Left lung (tissue), 10 donors: ENCODE measurements around the gene MGAT5. TPM values are rescaled to one million over a fixed set of nuclear protein-coding genes. Genes with fewer than 3 reads are reported as not detected.

ENCODE experiments used
- ATAC-seq: fragments of 200-7000 bp; cut with Tn5 transposase; one replicate; pipeline ENCODE4 v1.9.1; 2020; ENCODE audit warnings: moderate library complexity
- DNase-seq, 4 donors: peaks; one replicate each; pipeline ENCODE4 v3.0.0-alpha.2; 2013 to 2020
- H3K27ac ChIP-seq, 2 donors: fragments of 200-600 bp; sonication (generic) in 1 of 2; one replicate each; pipeline versions ENCODE4 v1.5.0 to v1.8.0; 2020 to 2021
- H3K27me3 ChIP-seq, 2 donors: fragments of 200-600 bp; sonication (generic) in 1 of 2; one replicate each; pipeline versions ENCODE4 v1.5.0 to v1.8.0; 2020 to 2021
- H3K36me3 ChIP-seq, 2 donors: fragments of 200-600 bp; sonication (generic) in 1 of 2; one replicate each; pipeline versions ENCODE4 v1.5.0 to v1.8.0; 2020 to 2021
- H3K4me1 ChIP-seq, 2 donors: fragments of 200-600 bp; one replicate each; pipeline ENCODE4 v1.8.0; 2021
- H3K4me3 ChIP-seq, 2 donors: fragments of 200-600 bp; sonication (generic) in 1 of 2; one replicate each; pipeline versions ENCODE4 v1.5.0 to v1.8.0; 2020 to 2021; ENCODE audit warnings: mild to moderate bottlenecking in 1 of 2
- H3K9me3 ChIP-seq, 2 donors: fragments of 200-600 bp; sonication (generic) in 1 of 2; one replicate each; pipeline versions ENCODE4 v1.5.0 to v1.8.0; 2020 to 2021
- intact Hi-C, 2 donors: fragments of 100-400 bp; cut with DNase I; formaldehyde crosslinking; loops; one replicate each; pipeline versions ENCODE4 v1.11.2 to v1.14.2; 2022
- polyA plus RNA-seq, 6 donors: library from polyadenylated mRNA; unstranded; fragments of 120-200 nt; gene quantifications; one replicate each; pipeline ENCODE4 v1.2.1, GENCODE V29; 2013; ENCODE audit not compliant: insufficient read length in 6 of 6
- total RNA-seq, 2 donors: library from RNA; stranded (reverse); fragmentation: NEBNext Ultra II Directional; extraction: Animal tissue kit (Norgen Biotek cat#: 25700); gene quantifications; one replicate each; pipeline ENCODE4 v1.2.1, GENCODE V29; 2021
- TF ChIP-seq, protein P1 (sequence below), 2 donors: fragments of 200-600 bp; sonication (generic) in 1 of 2; IDR thresholded peaks; one replicate each; pipeline versions ENCODE4 v1.5.0 to v1.8.0; 2021; ENCODE audit warnings: antibody characterized with exemption in 2 of 2
- donor health status: DM: no; HTN: yes; CAD: no.
- donor health status: DM: no; HTN: no; CAD: no.

MGAT5 gene
- total and polyA plus RNA-seq, 8 donors = 24.5 to 57.0 (median 28.1) TPM

- no peaks in the 10 kb centered on the region for H3K9me3 ChIP-seq
- no peak overlapping the region for H3K27ac ChIP-seq
- H3K27me3 ChIP-seq = no peaks in the 10 kb centered on the region
- intact Hi-C loops = no loop called here
- H3K36me3 ChIP-seq = peaks cover 0 to 27% of the 10 kb centered on the region in 2 donors
- DNase-seq (no peak), ATAC-seq (no peak)
- no peaks in the 10 kb centered on the region for H3K4me1 ChIP-seq
- H3K4me3 ChIP-seq = no peak overlapping the region
- TF ChIP-seq, protein P1, sequence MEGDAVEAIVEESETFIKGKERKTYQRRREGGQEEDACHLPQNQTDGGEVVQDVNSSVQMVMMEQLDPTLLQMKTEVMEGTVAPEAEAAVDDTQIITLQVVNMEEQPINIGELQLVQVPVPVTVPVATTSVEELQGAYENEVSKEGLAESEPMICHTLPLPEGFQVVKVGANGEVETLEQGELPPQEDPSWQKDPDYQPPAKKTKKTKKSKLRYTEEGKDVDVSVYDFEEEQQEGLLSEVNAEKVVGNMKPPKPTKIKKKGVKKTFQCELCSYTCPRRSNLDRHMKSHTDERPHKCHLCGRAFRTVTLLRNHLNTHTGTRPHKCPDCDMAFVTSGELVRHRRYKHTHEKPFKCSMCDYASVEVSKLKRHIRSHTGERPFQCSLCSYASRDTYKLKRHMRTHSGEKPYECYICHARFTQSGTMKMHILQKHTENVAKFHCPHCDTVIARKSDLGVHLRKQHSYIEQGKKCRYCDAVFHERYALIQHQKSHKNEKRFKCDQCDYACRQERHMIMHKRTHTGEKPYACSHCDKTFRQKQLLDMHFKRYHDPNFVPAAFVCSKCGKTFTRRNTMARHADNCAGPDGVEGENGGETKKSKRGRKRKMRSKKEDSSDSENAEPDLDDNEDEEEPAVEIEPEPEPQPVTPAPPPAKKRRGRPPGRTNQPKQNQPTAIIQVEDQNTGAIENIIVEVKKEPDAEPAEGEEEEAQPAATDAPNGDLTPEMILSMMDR (IDR thresholded peaks at IDR 0.05) = no peak
Observed at GRCh38 chr2:134420259-134420658, 166.4 kb downstream of the MGAT5 start.

DNA sequence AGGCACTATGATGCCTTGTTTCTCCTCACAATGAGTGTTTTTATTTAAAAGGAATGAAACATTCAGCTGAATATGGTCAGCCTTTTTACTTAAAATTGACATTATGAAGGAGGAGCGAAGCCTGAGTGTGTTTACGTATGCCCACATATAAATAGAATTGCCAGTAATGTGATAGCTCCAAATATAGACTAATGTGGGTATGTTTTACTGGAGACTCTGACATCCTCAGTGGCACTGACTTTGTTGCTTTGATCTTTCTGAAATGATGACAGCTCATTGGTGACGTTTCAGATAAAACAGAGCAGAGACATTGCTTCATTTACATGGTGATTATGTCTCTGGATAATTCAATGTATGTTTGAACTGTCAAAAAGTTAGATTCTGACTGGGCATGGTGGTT is 167.0 kb downstream of the MGAT5 start:
- no peaks in the 10 kb centered on the region for H3K4me1 ChIP-seq
- peaks cover 0 to 27% of the 10 kb centered on the region in 2 donors for H3K36me3 ChIP-seq
- no peaks in the 10 kb centered on the region for H3K9me3 ChIP-seq
- no peaks in the 10 kb centered on the region for H3K27me3 ChIP-seq
- DNase-seq = no peak
- no peak overlapping the region for H3K4me3 ChIP-seq
- intact Hi-C loops = no loop called here
- no peak overlapping the region for H3K27ac ChIP-seq
- TF ChIP-seq, protein P1 (IDR thresholded peaks at IDR 0.05) = no peak
- ATAC-seq = no peak

GRCh38 chr2:134421556-134422328 is 167.9 kb downstream of the MGAT5 start:
- H3K9me3 ChIP-seq = no peaks in the 10 kb centered on the region
- TF ChIP-seq, protein P1 (IDR thresholded peaks at IDR 0.05) = no peak
- DNase-seq (no peak), ATAC-seq (no peak)
- intact Hi-C loops = no loop called here
- H3K27me3 ChIP-seq = no peaks in the 10 kb centered on the region
- no peak overlapping the region for H3K4me3 ChIP-seq
- H3K36me3 ChIP-seq = peaks cover 0 to 27% of the 10 kb centered on the region in 2 donors
- no peaks in the 10 kb centered on the region for H3K4me1 ChIP-seq
- H3K27ac ChIP-seq = no peak overlapping the region

DNA sequence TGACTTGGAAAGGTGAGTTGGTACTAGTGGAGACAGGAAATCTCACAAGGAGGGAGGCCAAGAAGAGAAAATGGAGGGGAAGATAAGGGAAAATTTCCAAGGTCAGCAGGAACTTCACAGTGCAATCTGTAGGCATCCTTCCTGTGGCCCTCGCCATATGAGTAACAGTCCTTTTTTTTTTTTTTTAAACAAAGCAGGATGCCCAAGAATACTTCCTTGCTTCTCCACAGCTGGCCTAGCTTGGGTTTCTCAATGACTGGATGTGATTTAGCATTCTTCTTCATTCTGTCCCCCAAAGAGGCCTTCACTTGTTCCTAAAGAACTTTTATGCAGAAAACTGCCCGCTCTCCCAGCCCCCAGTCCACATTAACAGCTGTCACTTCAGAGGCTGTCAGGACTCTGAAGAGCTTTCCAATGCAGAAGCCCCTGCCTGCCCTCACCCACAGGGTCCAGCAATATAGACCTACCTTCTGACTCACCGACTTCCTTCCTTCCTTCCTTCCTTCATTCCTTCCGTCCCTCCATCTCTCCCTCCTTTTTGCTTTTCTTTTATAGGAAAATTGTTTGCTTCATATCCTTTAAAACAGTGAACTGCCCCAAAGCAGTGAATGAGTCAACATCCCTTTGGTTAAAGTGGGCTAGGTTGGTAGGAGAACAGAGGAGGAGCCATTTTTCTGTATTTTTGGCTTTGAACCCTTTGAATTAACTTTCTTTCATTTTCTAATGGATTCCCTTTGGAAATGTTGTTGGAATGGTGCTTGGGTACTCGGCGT is 172.0 kb downstream of the MGAT5 start:
- no peaks in the 10 kb centered on the region for H3K27me3 ChIP-seq
- intact Hi-C loops = no loop called here
- TF ChIP-seq, protein P1 (IDR thresholded peaks at IDR 0.05) = no peak
- H3K4me3 ChIP-seq = no peak overlapping the region
- ATAC-seq (no peak), DNase-seq (no peak)
- H3K4me1 ChIP-seq = no peaks in the 10 kb centered on the region
- no peak overlapping the region for H3K27ac ChIP-seq
- peaks cover 0 to 35% of the 10 kb centered on the region in 2 donors for H3K36me3 ChIP-seq
- no peaks in the 10 kb centered on the region for H3K9me3 ChIP-seq

GRCh38 chr2:134426721-134427120 is 172.8 kb downstream of the MGAT5 start:
- Histone ChIP-seq H3K9me3 (no peaks in the 10 kb centered on the region), H3K27me3 (no peaks in the 10 kb centered on the region), H3K4me1 (no peaks in the 10 kb centered on the region), H3K36me3 (peaks cover 0 to 40% of the 10 kb centered on the region in 2 donors), H3K27ac (no peak overlapping the region), H3K4me3 (no peak overlapping the region)
- intact Hi-C loops = no loop called here
- ATAC-seq (no peak), DNase-seq (no peak)
- TF ChIP-seq, protein P1 (IDR thresholded peaks at IDR 0.05) = no peak
